HEK293 (cell line): Measurements from ENCODE around the gene MYO1E.
A peak's percentile ranks its signal among the peaks of the same experiment; 100 is the strongest.

ENCODE experiments used
- CTCF ChIA-PET: fragments of 350-600 bp; formaldehyde crosslinking; extraction: SDS; loops from one replicate; lab custom pipeline; 2021; ENCODE audit warnings: antibody characterized with exemption; lab: Yijun Ruan, JAX
- POLR2A ChIA-PET: fragments of 300-600 bp; formaldehyde crosslinking; extraction: SDS; loops from one replicate; lab custom pipeline; 2020; ENCODE audit warnings: antibody characterized with exemption, inconsistent platforms; lab: Yijun Ruan, JAX
- H3K27ac ChIP-seq: fragments of 200-500 bp; sonication (Bioruptor generic); 2 replicates; pipeline ENCODE4 v1.5.1; 2014; ENCODE audit warnings: low read depth, low read length, control low read depth, inconsistent platforms; ENCODE audit errors: extremely low read depth
- H3K36me3 ChIP-seq, 2 experiments: fragments of 200-500 bp in 1 of 2; sonication (Bioruptor generic) in 1 of 2; 1 replicate in 1 of 2; 2 replicates in 1 of 2; pipeline ENCODE4 v1.5.1; 2014 to 2017; ENCODE audit warnings: inconsistent platforms in 2 of 2, low read length in 2 of 2; ENCODE audit not compliant: control insufficient read depth in 2 of 2, insufficient read depth in 1 of 2
- H3K4me1 ChIP-seq: fragments of 200-500 bp; sonication (Bioruptor generic); 2 replicates; pipeline ENCODE4 v1.5.1; 2014; ENCODE audit warnings: mild to moderate bottlenecking, low read length, inconsistent platforms; ENCODE audit not compliant: control insufficient read depth, insufficient read depth
- H3K4me3 ChIP-seq: 2 replicates; pipeline ENCODE4 v1.5.1; 2011; ENCODE audit warnings: low read depth, mild to moderate bottlenecking, control low read depth, low read length, moderate library complexity
- H3K9me3 ChIP-seq: fragments of 200-500 bp; sonication (Bioruptor generic); 2 replicates; pipeline ENCODE4 v1.5.1; 2014; ENCODE audit warnings: low read depth, low read length, inconsistent platforms; ENCODE audit not compliant: control insufficient read depth, insufficient read depth
- GFI1B ChIP-seq: fragments of 450-650 bp; formaldehyde crosslinking; IDR thresholded peaks from 2 replicates; pipeline ENCODE4 v1.5.1; 2016; ENCODE audit warnings: missing biosample characterization, missing genetic modification characterization
- MZF1 ChIP-seq: fragments of 450-650 bp; formaldehyde crosslinking; IDR thresholded peaks from 2 replicates; pipeline ENCODE4 v1.5.1; 2017; ENCODE audit warnings: missing biosample characterization, missing genetic modification characterization, borderline replicate concordance
- PRDM1 ChIP-seq: fragments of 450-650 bp; formaldehyde crosslinking; IDR thresholded peaks from 2 replicates; pipeline ENCODE4; 2016; ENCODE audit warnings: missing biosample characterization, missing genetic modification characterization
- PRDM10 ChIP-seq: fragments of 450-650 bp; formaldehyde crosslinking; IDR thresholded peaks from 2 replicates; pipeline ENCODE4 v1.5.1; 2016; ENCODE audit warnings: missing biosample characterization, missing genetic modification characterization
- SP3 ChIP-seq: fragments of 450-650 bp; formaldehyde crosslinking; IDR thresholded peaks from 2 replicates; pipeline ENCODE4 v1.5.1; 2016; ENCODE audit warnings: missing biosample characterization, missing genetic modification characterization
- ZBTB20 ChIP-seq: fragments of 450-650 bp; formaldehyde crosslinking; IDR thresholded peaks from 2 replicates; pipeline ENCODE4 v1.5.1; 2016; ENCODE audit warnings: missing biosample characterization, missing genetic modification characterization
- ZEB2 ChIP-seq: fragments of 450-650 bp; formaldehyde crosslinking; IDR thresholded peaks from 2 replicates; pipeline ENCODE4 v1.5.1; 2016; ENCODE audit warnings: missing biosample characterization, missing genetic modification characterization
- ZNF24 ChIP-seq: fragments of 450-650 bp; formaldehyde crosslinking; IDR thresholded peaks from 2 replicates; pipeline ENCODE4 v1.5.1; 2016; ENCODE audit warnings: missing biosample characterization, missing genetic modification characterization
- ZNF26 ChIP-seq: fragments of 450-650 bp; formaldehyde crosslinking; IDR thresholded peaks from 2 replicates; pipeline ENCODE4 v1.5.1; 2016; ENCODE audit warnings: missing biosample characterization, missing genetic modification characterization
- ZNF335 ChIP-seq: fragments of 450-650 bp; formaldehyde crosslinking; conservative IDR thresholded peaks from 2 replicates; pipeline ENCODE4 v1.5.1; 2016; ENCODE audit warnings: missing biosample characterization, missing genetic modification characterization
- ZNF433 ChIP-seq: fragments of 450-650 bp; formaldehyde crosslinking; IDR thresholded peaks from 2 replicates; pipeline ENCODE4 v1.5.1; 2016; ENCODE audit warnings: missing biosample characterization, missing genetic modification characterization, low read depth
- TF ChIP-seq, protein P1 (sequence below): fragments of 450-650 bp; formaldehyde crosslinking; IDR thresholded peaks from 2 replicates; pipeline ENCODE4 v1.5.1; 2016; ENCODE audit warnings: missing biosample characterization, missing genetic modification characterization
- TF ChIP-seq, protein P2 (sequence below): fragments of 450-650 bp; formaldehyde crosslinking; IDR thresholded peaks from 2 replicates; pipeline ENCODE4 v1.5.1; 2016; ENCODE audit warnings: missing biosample characterization, missing genetic modification characterization
- TF ChIP-seq, protein P3 (sequence below): fragments of 450-650 bp; IDR thresholded peaks from 2 replicates; pipeline ENCODE4 v1.5.1; 2018; ENCODE audit warnings: missing biosample characterization, missing genetic modification characterization

MYO1E gene

GRCh38 chr15:59295261-59296001 lies 77.2 kb downstream of the MYO1E start (continued):
- TF ChIP-seq PRDM10 (tag by site-specific recombination) (peak; percentile 48; the same call in 1 of the 2 replicates), MZF1 (tag by site-specific recombination) (peak; percentile 68)
- TF ChIP-seq, protein P1, sequence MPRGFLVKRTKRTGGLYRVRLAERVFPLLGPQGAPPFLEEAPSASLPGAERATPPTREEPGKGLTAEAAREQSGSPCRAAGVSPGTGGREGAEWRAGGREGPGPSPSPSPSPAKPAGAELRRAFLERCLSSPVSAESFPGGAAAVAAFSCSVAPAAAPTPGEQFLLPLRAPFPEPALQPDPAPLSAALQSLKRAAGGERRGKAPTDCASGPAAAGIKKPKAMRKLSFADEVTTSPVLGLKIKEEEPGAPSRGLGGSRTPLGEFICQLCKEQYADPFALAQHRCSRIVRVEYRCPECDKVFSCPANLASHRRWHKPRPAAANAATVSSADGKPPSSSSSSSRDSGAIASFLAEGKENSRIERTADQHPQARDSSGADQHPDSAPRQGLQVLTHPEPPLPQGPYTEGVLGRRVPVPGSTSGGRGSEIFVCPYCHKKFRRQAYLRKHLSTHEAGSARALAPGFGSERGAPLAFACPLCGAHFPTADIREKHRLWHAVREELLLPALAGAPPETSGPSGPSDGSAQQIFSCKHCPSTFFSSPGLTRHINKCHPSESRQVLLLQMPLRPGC, result no peak

GRCh38 chr15:59294574-59295260 lies 78.0 kb downstream of the MYO1E start:
- TF ChIP-seq GFI1B (tag by site-specific recombination) (peak; percentile 42; the same call in 1 of the 2 replicates), ZNF335 (tag by site-specific recombination) (peak; percentile 41), ZEB2 (peak; percentile 54), PRDM1 (0 out of 2 replicates have a peak, but pooled peaks have one; percentile 13), SP3 (tag by site-specific recombination) (no peak), ZBTB20 (tag by site-specific recombination) (no peak), ZNF24 (tag by site-specific recombination) (peak; percentile 79), ZNF26 (0 out of 2 replicates have a peak, but pooled peaks have one; percentile 16), ZNF433 (tag by site-specific recombination) (no peak)
- TF ChIP-seq, protein P1, result no peak
- TF ChIP-seq, protein P2, sequence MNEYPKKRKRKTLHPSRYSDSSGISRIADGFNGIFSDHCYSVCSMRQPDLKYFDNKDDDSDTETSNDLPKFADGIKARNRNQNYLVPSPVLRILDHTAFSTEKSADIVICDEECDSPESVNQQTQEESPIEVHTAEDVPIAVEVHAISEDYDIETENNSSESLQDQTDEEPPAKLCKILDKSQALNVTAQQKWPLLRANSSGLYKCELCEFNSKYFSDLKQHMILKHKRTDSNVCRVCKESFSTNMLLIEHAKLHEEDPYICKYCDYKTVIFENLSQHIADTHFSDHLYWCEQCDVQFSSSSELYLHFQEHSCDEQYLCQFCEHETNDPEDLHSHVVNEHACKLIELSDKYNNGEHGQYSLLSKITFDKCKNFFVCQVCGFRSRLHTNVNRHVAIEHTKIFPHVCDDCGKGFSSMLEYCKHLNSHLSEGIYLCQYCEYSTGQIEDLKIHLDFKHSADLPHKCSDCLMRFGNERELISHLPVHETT (tag by site-specific recombination), result 0 out of 2 replicates have a peak, but pooled peaks have one; percentile 11
- TF ChIP-seq, protein P3, sequence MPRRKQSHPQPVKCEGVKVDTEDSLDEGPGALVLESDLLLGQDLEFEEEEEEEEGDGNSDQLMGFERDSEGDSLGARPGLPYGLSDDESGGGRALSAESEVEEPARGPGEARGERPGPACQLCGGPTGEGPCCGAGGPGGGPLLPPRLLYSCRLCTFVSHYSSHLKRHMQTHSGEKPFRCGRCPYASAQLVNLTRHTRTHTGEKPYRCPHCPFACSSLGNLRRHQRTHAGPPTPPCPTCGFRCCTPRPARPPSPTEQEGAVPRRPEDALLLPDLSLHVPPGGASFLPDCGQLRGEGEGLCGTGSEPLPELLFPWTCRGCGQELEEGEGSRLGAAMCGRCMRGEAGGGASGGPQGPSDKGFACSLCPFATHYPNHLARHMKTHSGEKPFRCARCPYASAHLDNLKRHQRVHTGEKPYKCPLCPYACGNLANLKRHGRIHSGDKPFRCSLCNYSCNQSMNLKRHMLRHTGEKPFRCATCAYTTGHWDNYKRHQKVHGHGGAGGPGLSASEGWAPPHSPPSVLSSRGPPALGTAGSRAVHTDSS (tag by site-specific recombination), result peak; percentile 55; the same call in 1 of the 2 replicates
- Histone ChIP-seq H3K4me1 (peaks cover 6% of the 10 kb centered on the region; the same call in 1 of the 2 replicates), H3K27ac (no peak overlapping the region), H3K4me3 (no peak overlapping the region), H3K9me3 (no peaks in the 10 kb centered on the region), H3K36me3 (no peaks in the 10 kb centered on the region)
- POLR2A ChIA-PET, result interaction anchor here (1.5 kb wide), 1 partner anchor 11 kb away, joined by 4 read pairs; no protein-coding TSS in a partner anchor
- CTCF ChIA-PET, result interaction anchor here (0.7 to 1.1 kb wide), 2 partner anchors 10 to 47 kb away, joined by 5 read pairs; no protein-coding TSS in a partner anchor
